Nephron progenitor cell (in vitro differentiated cells): ENCODE data around the gene SCAF1.

Experiments used
- DNase-seq: peaks from one replicate; pipeline ENCODE4 v3.0.0; 2021
- H3K27ac Mint-ChIP-seq: 2 replicates; pipeline ENCODE4 v1.8.0; 2021; ENCODE audit warnings: mild to moderate bottlenecking, moderate library complexity, mixed read lengths
- H3K27me3 Mint-ChIP-seq: 2 replicates; pipeline ENCODE4 v1.8.0; 2021; ENCODE audit warnings: mild to moderate bottlenecking, low read depth, mixed read lengths; ENCODE audit not compliant: poor library complexity
- H3K36me3 Mint-ChIP-seq: 2 replicates; pipeline ENCODE4 v1.8.0; 2021; ENCODE audit warnings: low read depth, mixed read lengths
- H3K4me1 Mint-ChIP-seq: 2 replicates; pipeline ENCODE4 v1.8.0; 2021; ENCODE audit warnings: mixed read lengths
- H3K4me3 Mint-ChIP-seq: 2 replicates; pipeline ENCODE4 v1.8.0; 2021; ENCODE audit warnings: mild to moderate bottlenecking, moderate library complexity, mixed read lengths
- H3K9me3 Mint-ChIP-seq: 2 replicates; pipeline ENCODE4 v1.8.0; 2021; ENCODE audit warnings: mild to moderate bottlenecking, moderate library complexity, mixed read lengths
- CTCF ChIP-seq: fragments of 200-600 bp; sonication (generic); IDR thresholded peaks from 2 replicates; pipeline ENCODE4 v1.5.0; 2021; ENCODE audit warnings: antibody characterized with exemption

The SCAF1 gene

GRCh38 chr19:49653466-49653806, 11.4 kb downstream of the SCAF1 start:
- Mint-ChIP-seq H3K27me3 (no peaks in the 10 kb centered on the region), H3K27ac (no peak overlapping the region), H3K9me3 (no peaks in the 10 kb centered on the region), H3K36me3 (peaks cover 53% of the 10 kb centered on the region), H3K4me3 (no peak overlapping the region), H3K4me1 (peaks cover 5% of the 10 kb centered on the region)
- no peak for DNase-seq
- TF ChIP-seq CTCF = no peak

- Mint-ChIP-seq H3K4me3 (no peak overlapping the region), H3K4me1 (peaks cover 5% of the 10 kb centered on the region), H3K9me3 (no peaks in the 10 kb centered on the region), H3K27ac (peak overlapping the region; percentile 39), H3K27me3 (no peaks in the 10 kb centered on the region), H3K36me3 (peaks cover 57% of the 10 kb centered on the region)
- DNase-seq = no peak
- no peak for TF ChIP-seq CTCF
Measured at GRCh38 chr19:49654581-49654980, 12.6 kb downstream of the SCAF1 start.

- Mint-ChIP-seq H3K27ac (peak overlapping the region; percentile 92), H3K4me1 (peaks cover 5% of the 10 kb centered on the region), H3K4me3 (no peak overlapping the region), H3K9me3 (peaks cover 4% of the 10 kb centered on the region), H3K36me3 (peaks cover 62% of the 10 kb centered on the region), H3K27me3 (no peaks in the 10 kb centered on the region)
- no peak for TF ChIP-seq CTCF
- DNase-seq = no peak
Measured at GRCh38 chr19:49655570-49656455, 13.8 kb downstream of the SCAF1 start.

GRCh38 chr19:49656456-49657109, 14.6 kb downstream of the SCAF1 start:
- no peak for TF ChIP-seq CTCF
- H3K9me3 Mint-ChIP-seq = peaks cover 4% of the 10 kb centered on the region
- peaks cover 5% of the 10 kb centered on the region for H3K4me1 Mint-ChIP-seq
- no peak overlapping the region for H3K4me3 Mint-ChIP-seq
- no peak for DNase-seq
- peaks cover 65% of the 10 kb centered on the region for H3K36me3 Mint-ChIP-seq
- H3K27me3 Mint-ChIP-seq = no peaks in the 10 kb centered on the region
- H3K27ac Mint-ChIP-seq = peak overlapping the region; percentile 92

- H3K9me3 Mint-ChIP-seq = peaks cover 4% of the 10 kb centered on the region
- H3K27me3 Mint-ChIP-seq = no peaks in the 10 kb centered on the region
- TF ChIP-seq CTCF = no peak
- no peak overlapping the region for H3K4me3 Mint-ChIP-seq
- H3K27ac Mint-ChIP-seq = peak overlapping the region; percentile 92
- DNase-seq = no peak
- H3K36me3 Mint-ChIP-seq = peaks cover 70% of the 10 kb centered on the region
- peaks cover 6% of the 10 kb centered on the region for H3K4me1 Mint-ChIP-seq
Measured at GRCh38 chr19:49657493-49658138, 15.6 kb downstream of the SCAF1 start.
